Colon (tissue), 2 donors: Measurements from ENCODE around the gene TMEM125.

ENCODE experiments used
- FAIRE-seq: peaks from 2 replicates; lab custom pipeline; 2012; peaks lifted over from hg19 to GRCh38; lab: Jason Lieb, UNC
- donor health status: control.
- donor health status: control.

TMEM125 gene

GRCh38 chr1:43293896-43294760, 24.3 kb downstream of the TMEM125 start:
- no peak for FAIRE-seq

- FAIRE-seq = no peak
Measured at GRCh38 chr1:43294761-43295160, 25.0 kb downstream of the TMEM125 start.

- no peak for FAIRE-seq
Measured at GRCh38 chr1:43296207-43296606, 26.4 kb downstream of the TMEM125 start.

GRCh38 chr1:43298055-43298454, 28.3 kb downstream of the TMEM125 start:
- FAIRE-seq = no peak

- no peak for FAIRE-seq
Measured at GRCh38 chr1:43299101-43299500, 29.3 kb downstream of the TMEM125 start.

- FAIRE-seq = no peak
Measured at GRCh38 chr1:43300378-43301094, 30.8 kb downstream of the TMEM125 start, which contains the start of gene TIE1. TIE1 (plus strand) TSS chr1:43300982; CDS start chr1:43301072, 90 bp downstream.

- no peak for FAIRE-seq
Measured at GRCh38 chr1:43302201-43302600, 32.4 kb downstream of the TMEM125 start.

GRCh38 chr1:43302721-43303470, 33.1 kb downstream of the TMEM125 start:
- no peak for FAIRE-seq

GRCh38 chr1:43303471-43304313, 33.9 kb downstream of the TMEM125 start:
- FAIRE-seq = no peak

- no peak for FAIRE-seq
Measured at GRCh38 chr1:43304314-43304681, 34.5 kb downstream of the TMEM125 start.

GRCh38 chr1:43304771-43305300, 35.1 kb downstream of the TMEM125 start:
- no peak for FAIRE-seq

GRCh38 chr1:43305461-43305860, 35.7 kb downstream of the TMEM125 start:
- no peak for FAIRE-seq

GRCh38 chr1:43305926-43306687, 36.3 kb downstream of the TMEM125 start:
- FAIRE-seq = no peak

GRCh38 chr1:43306688-43307457, 37.1 kb downstream of the TMEM125 start:
- no peak for FAIRE-seq

GRCh38 chr1:43307458-43308158, 37.8 kb downstream of the TMEM125 start:
- FAIRE-seq = no peak

- FAIRE-seq = no peak
Measured at GRCh38 chr1:43308635-43309404, 39.0 kb downstream of the TMEM125 start.

GRCh38 chr1:43309405-43310025, 39.7 kb downstream of the TMEM125 start:
- FAIRE-seq = no peak

- no peak for FAIRE-seq
Measured at GRCh38 chr1:43311521-43311920, 41.7 kb downstream of the TMEM125 start.
